ENCODE results near the gene BCL7A. TPM values are rescaled to one million over a fixed set of nuclear protein-coding genes. Genes with fewer than 3 reads are reported as not detected.
"Not testable (repeated sequence)": the region's sequence is repeated elsewhere in the genome, so short reads cannot be mapped to it uniquely, and the experiment has no call there.

The BCL7A gene
- total RNA-seq, 1 experiment from 2014 or later = 10.6 TPM

GRCh38 chr12:122028905-122029560 is 7.3 kb downstream of the BCL7A start:
- H3K4me3 ChIP-seq (ENCODE audit: insufficient read depth, low read depth, low read length) = no peak overlapping the region
- peak; percentile 47 for DNase-seq
- H3K27me3 ChIP-seq (ENCODE audit: control insufficient read depth, insufficient read depth, low read length) = no peaks in the 10 kb centered on the region
- H3K36me3 ChIP-seq (replicated peaks; ENCODE audit: control insufficient read depth, insufficient read depth, low read length) = no peaks in the 10 kb centered on the region; the same call in 1 of the 2 replicates

DNA sequence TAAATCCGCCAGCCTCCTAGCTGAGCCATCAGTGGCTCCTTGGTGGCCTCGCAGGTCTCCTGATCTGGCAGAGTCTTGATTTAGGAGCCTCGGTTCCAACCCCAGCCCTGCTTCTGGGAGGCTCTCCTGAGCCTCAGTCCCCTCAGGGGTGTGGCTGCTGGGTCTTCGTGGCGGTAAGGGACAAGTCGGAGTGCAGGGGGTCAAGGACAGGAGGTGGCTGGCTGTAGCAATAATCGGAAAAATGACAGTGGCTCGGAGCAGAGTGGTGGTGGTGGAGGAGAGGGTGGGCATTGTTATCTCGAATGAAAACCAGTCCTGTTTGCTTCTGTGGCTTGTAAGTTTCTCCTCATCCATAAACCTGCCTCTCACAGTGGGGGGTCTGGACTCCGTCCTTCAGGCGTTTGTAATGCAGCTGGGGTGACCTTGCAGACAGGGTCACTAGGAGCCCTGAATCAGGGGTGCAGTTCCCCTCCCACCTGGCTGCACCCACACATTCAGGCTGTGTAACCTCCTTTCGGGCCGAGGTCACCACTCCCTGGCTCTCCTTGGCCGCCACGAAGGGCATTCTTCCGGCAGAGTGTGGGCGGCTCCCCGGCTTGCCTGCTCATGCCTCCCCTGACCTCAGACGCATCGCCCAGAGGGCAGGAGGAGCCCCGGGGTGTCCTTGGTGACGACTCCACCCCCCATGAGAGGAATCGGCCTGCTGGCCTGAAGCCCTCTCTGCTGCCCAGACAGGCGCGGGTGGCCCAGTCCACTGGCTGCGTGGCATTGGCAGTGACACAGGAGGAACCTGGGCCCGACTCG is 8.1 kb downstream of the BCL7A start:
- DNase-seq = peak; percentile 69
- H3K4me3 ChIP-seq (ENCODE audit: insufficient read depth, low read depth, low read length) = no peak overlapping the region
- H3K36me3 ChIP-seq (replicated peaks; ENCODE audit: control insufficient read depth, insufficient read depth, low read length) = no peaks in the 10 kb centered on the region; the same call in 1 of the 2 replicates
- no peaks in the 10 kb centered on the region for H3K27me3 ChIP-seq (ENCODE audit: control insufficient read depth, insufficient read depth, low read length)

DNA sequence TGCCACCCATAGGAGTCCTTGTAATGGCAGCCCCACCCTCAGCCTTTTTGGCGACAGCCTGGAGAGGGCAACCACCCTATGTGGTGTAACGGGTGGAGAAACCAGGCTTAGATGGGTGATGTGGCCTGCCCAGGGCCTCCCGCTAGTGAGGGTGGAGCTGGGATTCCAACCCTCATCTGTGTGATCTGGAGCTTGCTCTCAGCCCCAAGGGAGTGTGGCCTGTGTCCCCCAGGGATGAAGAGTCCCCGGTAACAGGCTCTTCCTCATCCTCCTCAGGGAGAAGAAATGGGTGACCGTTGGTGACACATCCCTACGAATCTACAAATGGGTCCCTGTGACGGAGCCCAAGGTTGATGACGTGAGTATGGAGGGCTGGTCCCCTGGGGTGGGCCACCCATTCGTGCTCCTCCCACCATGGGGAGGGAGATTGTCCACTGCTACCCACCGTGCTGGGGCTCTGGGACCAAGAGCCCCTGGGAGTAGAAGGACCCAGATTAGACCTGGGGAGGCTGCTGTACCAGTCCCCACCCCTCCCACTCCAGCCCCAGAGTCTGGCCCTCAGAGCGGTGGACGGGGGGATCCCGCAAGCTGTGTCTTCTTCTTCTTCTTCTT is 8.8 kb downstream of the BCL7A start:
- H3K27me3 ChIP-seq (ENCODE audit: control insufficient read depth, insufficient read depth, low read length) = no peaks in the 10 kb centered on the region
- H3K36me3 ChIP-seq (replicated peaks; ENCODE audit: control insufficient read depth, insufficient read depth, low read length) = peaks cover 3% of the 10 kb centered on the region
- peak; percentile 38 for DNase-seq
- H3K4me3 ChIP-seq (ENCODE audit: insufficient read depth, low read depth, low read length) = no peak overlapping the region

DNA sequence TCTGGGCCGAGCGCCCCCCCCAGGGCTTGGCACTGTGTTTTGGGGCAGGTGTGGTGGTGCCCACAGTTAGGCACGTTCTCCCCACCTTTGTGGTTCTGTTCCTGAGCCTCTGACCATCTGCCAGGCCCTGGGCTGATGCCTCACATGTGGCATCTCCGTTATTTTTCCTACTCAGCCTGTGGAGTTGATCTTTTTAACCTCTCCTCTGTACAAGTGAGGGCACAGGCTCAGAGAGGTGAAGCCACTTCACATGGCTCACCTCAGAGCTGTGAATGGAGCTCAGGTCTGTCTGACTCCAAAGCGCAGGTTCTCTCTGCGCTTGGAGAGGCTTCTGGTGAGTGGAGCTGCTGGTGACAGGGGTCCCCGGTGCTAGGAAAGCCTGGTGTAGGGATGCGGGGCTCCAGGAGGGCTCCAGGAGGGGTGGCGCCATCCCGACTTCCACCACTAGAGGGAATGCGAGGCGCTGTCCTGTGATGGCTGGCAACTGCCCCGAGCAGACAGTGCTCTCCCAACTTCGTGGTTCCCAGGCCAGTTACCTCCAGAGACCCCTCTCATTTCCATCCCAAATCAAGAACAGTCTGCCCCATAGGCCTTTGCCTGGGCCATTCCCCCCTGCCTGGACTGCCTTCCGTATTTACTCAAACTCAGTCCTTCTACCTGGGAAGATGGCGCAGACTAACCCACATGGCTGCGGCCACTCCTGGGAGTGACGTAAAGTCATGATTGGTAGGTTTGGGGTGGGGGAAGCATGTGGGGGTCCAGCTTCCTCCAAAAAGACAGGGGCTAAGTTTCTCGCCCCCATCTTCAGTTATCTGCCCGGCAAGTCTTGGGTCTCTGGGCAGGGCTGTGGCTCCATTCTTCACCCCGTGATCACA is 9.9 kb downstream of the BCL7A start:
- DNase-seq = peak; percentile 95
- Histone ChIP-seq H3K27me3 (ENCODE audit: control insufficient read depth, insufficient read depth, low read length) (no peaks in the 10 kb centered on the region), H3K4me3 (ENCODE audit: insufficient read depth, low read depth, low read length) (no peak overlapping the region), H3K36me3 (replicated peaks; ENCODE audit: control insufficient read depth, insufficient read depth, low read length) (peaks cover 3% of the 10 kb centered on the region)

GRCh38 chr12:122032580-122032979 is 10.9 kb downstream of the BCL7A start:
- H3K4me3 ChIP-seq (ENCODE audit: insufficient read depth, low read depth, low read length) = no peak overlapping the region
- H3K36me3 ChIP-seq (replicated peaks; ENCODE audit: control insufficient read depth, insufficient read depth, low read length) = peaks cover 3% of the 10 kb centered on the region
- DNase-seq = peak; percentile 14
- no peaks in the 10 kb centered on the region for H3K27me3 ChIP-seq (ENCODE audit: control insufficient read depth, insufficient read depth, low read length)

GRCh38 chr12:122035292-122035691 is 13.6 kb downstream of the BCL7A start:
- peak; percentile 19 for DNase-seq
- no peaks in the 10 kb centered on the region for H3K27me3 ChIP-seq (ENCODE audit: control insufficient read depth, insufficient read depth, low read length)
- no peak overlapping the region for H3K4me3 ChIP-seq (ENCODE audit: insufficient read depth, low read depth, low read length)
- H3K36me3 ChIP-seq (replicated peaks; ENCODE audit: control insufficient read depth, insufficient read depth, low read length) = peaks cover 5% of the 10 kb centered on the region

DNA sequence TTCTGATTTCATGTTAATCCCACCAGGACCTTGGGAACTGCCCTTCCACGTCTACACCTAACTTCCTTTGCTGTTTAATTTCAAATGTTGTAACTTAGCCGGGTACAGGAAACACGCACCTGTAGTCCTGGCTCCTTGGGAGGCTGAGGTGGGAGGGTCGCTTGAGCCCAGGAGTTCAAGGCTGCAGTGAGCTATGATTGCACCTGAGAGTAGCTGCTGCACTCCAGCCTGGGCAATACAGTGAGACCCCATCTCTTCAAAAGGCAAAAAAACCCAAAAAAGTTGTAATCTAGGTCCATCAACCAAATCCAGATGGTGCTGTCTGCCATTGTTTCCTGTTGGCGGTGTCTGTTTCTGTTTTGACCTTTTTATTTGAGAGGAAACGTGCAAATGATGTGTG is 14.5 kb downstream of the BCL7A start:
- peaks cover 5% of the 10 kb centered on the region for H3K36me3 ChIP-seq (replicated peaks; ENCODE audit: control insufficient read depth, insufficient read depth, low read length)
- no peak for DNase-seq
- no peaks in the 10 kb centered on the region for H3K27me3 ChIP-seq (ENCODE audit: control insufficient read depth, insufficient read depth, low read length)
- H3K4me3 ChIP-seq (ENCODE audit: insufficient read depth, low read depth, low read length) = no peak overlapping the region

- no peak overlapping the region for H3K4me3 ChIP-seq (ENCODE audit: insufficient read depth, low read depth, low read length)
- peaks cover 2% of the 10 kb centered on the region for H3K36me3 ChIP-seq (replicated peaks; ENCODE audit: control insufficient read depth, insufficient read depth, low read length)
- no peaks in the 10 kb centered on the region for H3K27me3 ChIP-seq (ENCODE audit: control insufficient read depth, insufficient read depth, low read length)
- DNase-seq = no peak
Measured at GRCh38 chr12:122040579-122041386, 19.1 kb downstream of the BCL7A start.

GRCh38 chr12:122041458-122041857 is 19.8 kb downstream of the BCL7A start:
- DNase-seq; H3K36me3 ChIP-seq (replicated peaks; ENCODE audit: control insufficient read depth, insufficient read depth, low read length); H3K27me3 ChIP-seq (ENCODE audit: control insufficient read depth, insufficient read depth, low read length); H3K4me3 ChIP-seq (ENCODE audit: insufficient read depth, low read depth, low read length): not testable (repeated sequence)

GRCh38 chr12:122042910-122043309 is 21.2 kb downstream of the BCL7A start:
- H3K4me3 ChIP-seq (ENCODE audit: insufficient read depth, low read depth, low read length) = no peak overlapping the region
- H3K27me3 ChIP-seq (ENCODE audit: control insufficient read depth, insufficient read depth, low read length) = no peaks in the 10 kb centered on the region
- H3K36me3 ChIP-seq (replicated peaks; ENCODE audit: control insufficient read depth, insufficient read depth, low read length) = peaks cover 2% of the 10 kb centered on the region
- DNase-seq = no peak

- no peak for DNase-seq
- no peak overlapping the region for H3K4me3 ChIP-seq (ENCODE audit: insufficient read depth, low read depth, low read length)
- no peaks in the 10 kb centered on the region for H3K27me3 ChIP-seq (ENCODE audit: control insufficient read depth, insufficient read depth, low read length)
- H3K36me3 ChIP-seq (replicated peaks; ENCODE audit: control insufficient read depth, insufficient read depth, low read length) = peaks cover under 1% of the 10 kb centered on the region
Measured at GRCh38 chr12:122043476-122043875, 21.8 kb downstream of the BCL7A start.

GRCh38 chr12:122045262-122045661 is 23.6 kb downstream of the BCL7A start:
- DNase-seq = no peak

DNA sequence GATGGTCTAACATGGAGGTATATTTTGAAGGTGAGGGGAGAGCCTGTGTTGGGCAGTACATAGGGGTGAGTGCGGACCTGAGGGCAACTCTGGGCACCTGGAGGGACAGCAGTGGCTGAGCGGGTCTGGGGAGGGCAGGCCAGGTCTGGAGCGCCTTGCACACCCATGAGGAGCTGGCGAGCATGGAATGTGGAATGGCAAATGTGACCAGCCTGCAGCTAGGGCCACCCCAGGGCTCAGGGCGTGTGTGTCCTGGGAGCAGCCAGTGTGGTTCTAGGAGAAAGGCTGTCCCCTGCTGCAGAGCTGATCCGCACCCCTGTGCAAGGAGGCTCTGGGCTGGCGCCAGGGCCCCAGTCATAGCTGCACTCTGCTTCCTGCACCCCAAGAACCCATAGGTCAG is 24.5 kb downstream of the BCL7A start:
- peaks cover under 1% of the 10 kb centered on the region for H3K36me3 ChIP-seq (replicated peaks; ENCODE audit: control insufficient read depth, insufficient read depth, low read length)
- H3K27me3 ChIP-seq (ENCODE audit: control insufficient read depth, insufficient read depth, low read length) = no peaks in the 10 kb centered on the region
- no peak overlapping the region for H3K4me3 ChIP-seq (ENCODE audit: insufficient read depth, low read depth, low read length)
- no peak for DNase-seq

More at GRCh38 chr12:122045262-122045661, 23.6 kb downstream of the BCL7A start:
- Histone ChIP-seq H3K27me3 (ENCODE audit: control insufficient read depth, insufficient read depth, low read length) (no peaks in the 10 kb centered on the region), H3K4me3 (ENCODE audit: insufficient read depth, low read depth, low read length) (no peak overlapping the region), H3K36me3 (replicated peaks; ENCODE audit: control insufficient read depth, insufficient read depth, low read length) (no peaks in the 10 kb centered on the region; the same call in none of the 2 replicates)

All from H7 (cell line).